Measurements from ENCODE around the gene POM121L2.
A peak's percentile ranks its signal among the peaks of the same experiment; 100 is the strongest.
"Not testable (repeated sequence)": the region's sequence is repeated elsewhere in the genome, so short reads cannot be mapped to it uniquely, and the experiment has no call there.

Gene POM121L2

DNA sequence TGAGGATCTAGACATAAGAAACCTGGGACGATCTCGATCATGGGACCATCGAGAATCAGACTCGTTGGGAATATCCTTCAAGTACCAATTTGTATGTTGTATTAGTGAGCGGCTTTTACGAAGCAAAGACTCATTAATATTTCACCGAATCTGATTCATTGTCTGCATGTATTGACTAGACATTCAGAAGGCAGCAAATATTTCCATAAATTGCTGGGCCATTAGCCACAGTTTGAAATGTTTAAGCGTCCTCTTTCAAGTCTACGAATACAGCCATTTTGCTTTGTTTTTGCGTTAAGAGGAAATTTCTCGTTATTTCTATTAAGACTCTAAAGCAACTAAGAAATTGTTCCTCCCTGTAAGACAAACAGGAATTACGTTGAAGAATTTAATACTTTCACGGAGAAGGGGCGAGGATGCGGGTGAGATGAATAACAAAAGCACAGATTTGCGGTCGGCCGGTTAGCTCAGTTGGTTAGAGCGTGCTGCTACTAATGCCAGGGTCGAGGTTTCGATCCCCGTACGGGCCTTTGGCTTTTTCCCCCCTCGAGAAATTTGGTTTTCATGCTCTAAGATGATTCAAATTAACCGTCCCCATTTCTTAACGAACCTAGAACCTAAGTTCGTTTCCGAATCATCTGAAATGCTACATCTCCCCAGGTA lies 18.5 kb downstream of the POM121L2 start:
- no peak for DNase-seq

GRCh38 chr6:27290850-27291208 lies 21.2 kb downstream of the POM121L2 start:
- DNase-seq, result no peak

DNA sequence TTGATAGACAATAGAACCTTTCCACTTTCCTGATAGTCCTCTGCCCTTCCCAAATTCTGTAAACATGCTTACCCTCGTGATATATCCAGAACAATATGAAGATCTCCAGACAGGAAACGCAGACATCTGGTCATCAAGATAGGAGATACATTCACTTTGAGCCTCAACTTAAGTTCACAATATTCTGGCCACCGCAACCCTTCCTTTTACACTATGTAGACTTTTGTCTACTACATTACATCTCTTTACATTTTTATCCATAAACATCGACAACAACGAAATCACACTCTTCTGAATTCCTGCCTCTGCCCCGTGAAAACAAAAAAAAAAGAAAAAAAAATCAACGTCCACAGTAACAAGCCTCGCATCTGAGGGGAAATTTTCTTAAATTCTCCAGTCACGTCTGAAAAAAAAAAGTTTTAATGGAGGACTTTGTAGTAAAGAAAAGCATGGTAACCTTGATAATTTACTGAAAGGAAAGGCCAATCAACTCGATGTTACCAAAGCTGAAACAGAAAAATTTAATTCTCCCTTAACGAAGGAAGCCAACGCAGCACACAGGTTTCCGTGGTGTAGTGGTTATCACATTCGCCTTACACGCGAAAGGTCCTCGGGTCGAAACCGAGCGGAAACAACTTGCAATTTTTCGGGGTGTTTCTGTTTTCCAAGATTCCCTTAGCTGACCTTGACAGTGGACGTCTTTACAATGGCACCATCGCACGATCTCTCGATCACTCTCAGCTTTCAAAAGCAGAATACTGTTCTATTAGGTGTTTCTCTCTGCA lies 21.8 kb downstream of the POM121L2 start:
- DNase-seq, result no peak

GRCh38 chr6:27288136-27289044 lies 23.7 kb downstream of the POM121L2 start:
- no peak for DNase-seq

DNA sequence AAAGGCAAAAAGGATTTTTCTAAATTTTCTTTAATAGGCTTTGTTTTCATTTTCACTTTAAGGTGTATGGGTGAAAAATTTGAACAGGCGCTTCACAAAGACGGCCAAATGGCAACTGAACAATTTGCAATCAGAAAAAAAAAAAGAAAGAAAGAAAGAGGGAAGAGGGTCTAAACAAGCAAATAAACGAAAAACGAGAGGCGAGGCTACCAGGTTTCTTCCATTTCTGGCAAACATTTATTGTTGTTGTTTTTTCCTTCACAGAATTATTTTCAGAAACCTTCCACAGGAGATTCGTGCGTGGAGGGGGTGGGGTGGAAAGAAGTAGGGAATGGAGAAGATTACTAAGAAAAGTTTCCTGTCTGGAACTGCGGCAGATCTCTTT lies 24.3 kb downstream of the POM121L2 start:
- no peak for DNase-seq

GRCh38 chr6:27286141-27286540 lies 25.9 kb downstream of the POM121L2 start:
- DNase-seq, result no peak

DNA sequence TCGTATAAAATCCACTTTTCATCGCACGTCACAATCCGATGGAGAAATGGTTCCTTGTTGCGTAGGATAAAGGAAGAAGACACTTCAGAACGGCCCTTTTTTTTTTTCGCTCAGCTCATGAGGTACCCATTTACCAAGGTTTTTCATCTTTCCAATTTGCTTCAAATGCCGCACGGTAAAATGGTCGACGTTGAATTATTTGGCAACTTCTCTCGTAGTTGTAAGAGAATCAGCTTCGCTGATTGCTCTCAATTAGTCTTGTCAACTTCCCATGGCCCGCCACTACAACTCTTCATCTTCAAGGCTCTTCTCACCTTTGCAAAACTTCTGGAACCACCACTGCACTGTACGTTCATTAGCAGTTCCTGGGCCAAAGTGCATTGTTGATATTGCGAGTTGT lies 28.8 kb downstream of the POM121L2 start:
- no peak for DNase-seq

DNA sequence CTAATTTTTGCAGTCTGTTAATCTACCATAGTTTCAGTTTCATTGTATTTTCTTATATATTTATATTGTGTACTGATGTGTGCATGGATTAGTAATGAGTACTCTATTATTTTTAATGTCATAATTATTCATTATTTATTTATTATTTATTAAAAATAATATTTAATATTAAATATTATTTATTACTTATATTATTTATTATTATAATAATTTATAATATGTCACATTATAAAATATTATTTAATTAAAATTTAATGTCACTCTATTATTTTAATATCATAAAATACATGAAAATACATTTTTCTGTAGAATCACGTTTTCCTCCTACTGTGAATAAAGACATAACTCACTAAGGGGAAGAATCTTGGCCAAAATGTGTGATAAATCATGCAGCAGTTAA lies 30.5 kb downstream of the POM121L2 start:
- DNase-seq, result no peak

DNA sequence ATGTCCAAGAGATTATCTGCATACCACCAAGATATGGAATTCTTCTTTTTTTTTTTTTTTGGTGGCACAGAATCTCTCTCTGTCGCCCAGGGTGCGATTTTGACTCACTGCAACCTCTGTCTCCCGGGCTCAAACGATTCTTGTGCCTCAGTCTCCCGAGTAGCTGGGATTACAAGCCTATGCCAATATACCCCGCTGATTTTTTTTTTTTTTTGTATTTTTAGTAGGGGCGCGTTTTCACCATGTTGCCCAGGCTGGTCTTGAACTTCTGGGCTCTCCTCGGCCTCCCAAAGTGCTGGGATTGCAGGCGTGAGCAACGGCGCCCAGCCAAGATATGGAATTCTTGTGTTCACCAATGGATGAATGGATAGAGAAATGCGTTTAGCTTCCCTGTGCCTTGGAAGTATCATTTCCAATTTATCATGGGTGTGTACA lies 31.0 kb downstream of the POM121L2 start:
- DNase-seq, result no peak

GRCh38 chr6:27280540-27281000 lies 31.5 kb downstream of the POM121L2 start:
- no peak for DNase-seq

GRCh38 chr6:27280064-27280539 lies 32.0 kb downstream of the POM121L2 start:
- peak; percentile 29 for DNase-seq

DNA sequence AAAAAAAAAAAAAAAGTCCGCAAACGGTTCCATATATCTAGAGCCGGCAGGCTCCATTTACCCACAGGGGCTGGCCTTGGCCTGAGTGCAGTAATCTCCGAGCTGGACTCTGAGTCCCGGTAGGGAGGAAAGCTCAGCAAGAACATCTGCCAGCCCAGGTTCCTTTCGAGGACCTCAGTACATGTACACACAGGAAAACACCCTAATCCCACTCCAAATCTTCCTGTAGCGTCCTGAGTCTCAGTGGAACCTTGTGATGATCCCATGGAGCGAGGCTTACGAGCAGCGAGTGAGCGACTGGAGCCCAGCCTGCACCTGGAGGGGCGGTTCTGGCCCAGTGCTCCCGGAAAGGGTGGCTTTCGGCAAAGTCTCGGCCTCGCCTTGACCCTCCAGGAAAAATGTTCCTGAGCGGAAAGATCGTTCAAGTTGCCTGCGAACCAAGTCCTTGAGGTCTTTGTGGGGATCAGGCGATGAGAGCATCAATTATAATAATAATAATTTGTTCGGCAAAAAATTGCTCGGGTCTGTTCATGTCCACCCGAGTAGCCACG lies 32.5 kb downstream of the POM121L2 start:
- no peak for DNase-seq

- no peak for DNase-seq
Observed at GRCh38 chr6:27275025-27275956, 36.8 kb downstream of the POM121L2 start.

GRCh38 chr6:27273783-27274182 lies 38.3 kb downstream of the POM121L2 start:
- DNase-seq, result no peak

DNA sequence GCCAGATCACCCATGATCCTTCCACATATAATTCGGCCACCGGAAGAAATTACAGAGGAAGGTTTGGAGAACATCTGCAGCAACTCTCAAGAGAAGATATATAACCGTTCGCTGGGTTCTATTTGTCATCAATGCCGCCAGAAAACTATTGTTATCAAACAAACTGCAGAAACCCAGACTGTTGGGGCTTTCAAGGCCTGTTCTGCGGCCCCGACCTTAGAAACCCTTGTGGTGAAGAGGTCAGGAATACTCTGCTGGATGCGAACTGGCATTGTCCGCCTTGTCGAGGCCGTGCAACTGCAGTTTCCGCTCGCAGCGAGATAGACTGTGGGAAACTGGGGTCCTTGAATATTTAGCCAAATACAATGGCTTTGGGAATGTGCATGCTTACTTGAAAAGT lies 43.3 kb downstream of the POM121L2 start:
- DNase-seq, result no peak

GRCh38 chr6:27267857-27268434 lies 44.1 kb downstream of the POM121L2 start:
- DNase-seq, result no peak

DNA sequence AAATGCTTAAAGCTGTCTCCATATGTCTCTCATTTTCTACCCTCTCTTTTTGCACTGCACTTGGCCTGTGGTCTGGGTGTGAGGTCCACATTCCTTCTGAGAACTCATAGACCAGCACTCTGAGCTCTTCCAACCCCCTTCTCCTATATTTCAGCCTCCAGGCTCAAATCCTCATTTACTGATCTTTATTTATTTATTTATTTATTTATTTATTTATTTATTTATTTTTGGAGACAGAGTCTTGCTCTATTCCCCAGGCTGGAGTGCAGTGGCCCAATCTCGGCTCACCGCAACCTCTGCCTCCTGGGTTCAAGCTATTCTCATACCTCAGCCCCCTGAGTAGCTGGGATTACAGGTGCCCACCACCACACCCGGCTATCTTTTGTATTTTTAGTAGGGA lies 45.1 kb downstream of the POM121L2 start:
- DNase-seq, result not testable (repeated sequence)

DNA sequence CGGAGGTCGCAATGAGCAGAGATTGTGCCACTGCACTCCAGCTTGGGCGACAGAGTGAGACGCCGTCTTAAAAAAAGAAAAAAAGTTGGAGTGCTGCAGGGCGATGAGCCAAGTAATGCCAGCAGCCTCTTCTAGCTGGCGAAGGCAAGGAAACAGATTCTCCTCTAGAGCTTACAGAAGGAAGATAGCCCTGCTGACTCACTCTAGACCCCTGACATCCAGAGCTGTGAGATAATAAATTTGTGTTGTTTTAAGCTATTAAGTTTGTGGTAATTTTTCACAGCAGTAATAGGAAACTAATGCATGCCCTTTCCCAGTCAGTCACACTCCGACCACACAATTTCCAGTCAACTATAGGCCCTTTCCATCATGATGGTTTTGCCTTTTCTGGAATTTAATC lies 48.2 kb downstream of the POM121L2 start:
- DNase-seq, result no peak

DNA sequence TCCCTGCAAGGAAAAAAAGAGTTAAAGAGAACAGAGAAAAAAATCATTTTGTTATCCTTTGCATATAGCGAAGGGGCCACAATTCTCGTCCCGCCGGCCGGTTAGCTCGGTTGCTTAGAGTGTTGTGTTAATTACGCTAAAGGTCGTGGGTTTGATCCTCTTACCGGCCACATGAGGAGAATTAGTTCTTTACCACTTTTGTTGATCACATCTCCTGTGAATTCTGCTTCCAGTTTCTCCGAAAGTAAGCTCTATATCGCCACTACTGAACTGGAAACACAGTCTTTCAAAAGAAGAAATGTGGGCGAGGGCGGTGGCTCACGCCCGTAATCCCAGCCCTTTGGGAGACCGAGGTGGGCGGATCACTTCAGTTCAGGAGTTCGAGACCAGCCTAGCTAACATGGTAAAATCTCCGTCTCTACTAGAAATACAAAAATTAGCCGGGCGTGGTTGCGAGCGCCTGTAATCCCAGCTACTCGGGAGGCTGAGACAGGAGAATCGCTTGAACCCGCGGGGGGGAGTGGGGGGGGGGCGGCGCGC lies 51.2 kb downstream of the POM121L2 start:
- DNase-seq, result no peak

DNA sequence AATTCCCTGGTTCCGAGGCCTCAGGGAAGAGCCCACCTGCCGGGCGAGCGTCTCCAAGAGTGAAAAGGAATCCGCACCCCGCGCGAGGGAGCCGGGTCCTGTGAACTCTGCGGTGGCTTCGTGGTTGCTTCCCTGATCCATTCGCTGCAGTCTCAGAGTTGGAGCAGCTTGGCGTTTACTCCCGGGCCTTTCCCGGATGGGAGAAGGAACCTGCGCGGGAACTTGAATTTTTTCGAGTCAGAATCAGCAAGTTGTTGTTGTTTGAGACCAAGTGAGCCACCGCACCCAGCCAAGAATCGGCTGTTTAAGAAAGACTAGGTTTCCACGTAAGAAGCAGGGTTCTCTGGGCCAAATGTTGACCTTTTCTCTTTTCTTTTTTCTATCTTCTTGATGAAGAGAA lies 51.7 kb downstream of the POM121L2 start:
- no peak for DNase-seq
